HepG2 (cell line): Measurements from ENCODE around the gene IL1RAPL1. TPM values are rescaled to one million over a fixed set of nuclear protein-coding genes. Genes with fewer than 3 reads are reported as not detected.

ENCODE experiments used
- ATAC-seq: fragments of 200-7000 bp; cut with Tn5 transposase; 3 replicates; pipeline ENCODE4 v1.9.1; 2020; ENCODE audit warnings: mild to moderate bottlenecking, moderate library complexity
- BruUV-seq: library from RNA; stranded (reverse); fragments of 400-500 nt; replicated peaks from 2 replicates; lab custom pipeline; 2021; lab: Mats Ljungman, UMichigan
- CTCF ChIA-PET: fragments of 300-600 bp; formaldehyde crosslinking; extraction: SDS; loops from one replicate; lab custom pipeline; 2021; ENCODE audit warnings: low total read pairs, inconsistent platforms, low intra/inter-chr PET ratio; lab: Yijun Ruan, JAX
- POLR2A ChIA-PET: fragments of 350-600 bp; sonication (Branson Sonifier 250); formaldehyde crosslinking; loops from one replicate; lab custom pipeline; 2020; ENCODE audit warnings: antibody characterized with exemption, inconsistent platforms; lab: Yijun Ruan, JAX
- DNase-seq: peaks from one replicate; pipeline ENCODE4 v3.0.0-alpha.2; 2015; ENCODE audit warnings: low spot score
- FAIRE-seq: peaks from 3 replicates; lab custom pipeline; 2011; peaks lifted over from hg19 to GRCh38; lab: Jason Lieb, UNC
- H2AFZ ChIP-seq: one replicate; pipeline ENCODE4 v1.6.1; 2011; ENCODE audit warnings: low read length, inconsistent platforms
- H3K27ac ChIP-seq: fragments of 300-600 bp; 3 replicates; pipeline ENCODE4 v1.8.0; 2011; ENCODE audit warnings: mixed run types, mild to moderate bottlenecking, mixed read lengths, low read length, inconsistent platforms; ENCODE audit not compliant: insufficient read depth; ENCODE audit errors: extremely low read length
- H3K27me3 ChIP-seq, 2 experiments: fragments of 200-600 bp in 1 of 2; 2 replicates in 1 of 2; 3 replicates in 1 of 2; pipeline versions ENCODE4 v1.6.0 to v1.8.0; 2011; ENCODE audit warnings: low read length in 2 of 2, mild to moderate bottlenecking in 2 of 2, moderate library complexity in 2 of 2, inconsistent platforms in 1 of 2; ENCODE audit not compliant: insufficient read depth in 2 of 2, control insufficient read depth in 1 of 2
- H3K36me3 ChIP-seq, 2 experiments: fragments of 200-600 bp in 1 of 2; replicated peaks in 1 of 2; 2 replicates in 1 of 2; 3 replicates in 1 of 2; pipeline versions ENCODE4 v1.5.1 to v1.8.0; 2011; ENCODE audit warnings: low read length in 2 of 2, inconsistent platforms in 1 of 2; ENCODE audit not compliant: insufficient read depth in 2 of 2, control insufficient read depth in 1 of 2
- H3K4me1 ChIP-seq: 2 replicates; pipeline ENCODE4 v1.5.1; 2012; ENCODE audit warnings: low read length, inconsistent platforms; ENCODE audit not compliant: insufficient read depth
- H3K4me2 ChIP-seq: 2 replicates; pipeline ENCODE4 v1.6.0; 2011; ENCODE audit warnings: low read depth, low read length, inconsistent platforms
- H3K4me3 ChIP-seq, 3 experiments: fragments of 200-600 bp in 1 of 3; sonication (generic), shearing (Covaris generic) in 1 of 3; replicated peaks in 1 of 3; 2 replicates each; pipeline ENCODE4 v1.5.1; 2011 to 2016; ENCODE audit warnings: low read length in 3 of 3, inconsistent platforms in 2 of 3, low read depth in 2 of 3, mild to moderate bottlenecking in 2 of 3, control low read depth in 1 of 3, mixed read lengths in 1 of 3; ENCODE audit not compliant: insufficient read depth in 1 of 3
- H3K79me2 ChIP-seq: one replicate; pipeline ENCODE4 v1.6.1; 2011; ENCODE audit warnings: low read length, inconsistent platforms; ENCODE audit not compliant: insufficient read depth
- H3K9ac ChIP-seq: 2 replicates; pipeline ENCODE4 v1.6.0; 2011; ENCODE audit warnings: mild to moderate bottlenecking, low read depth, low read length, inconsistent platforms; ENCODE audit not compliant: insufficient read depth
- H3K9me3 ChIP-seq: 2 replicates; pipeline ENCODE4 v1.5.1; 2012; ENCODE audit warnings: mild to moderate bottlenecking, low read length
- H4K20me1 ChIP-seq: 2 replicates; pipeline ENCODE4 v1.6.0; 2011; ENCODE audit warnings: inconsistent platforms, mild to moderate bottlenecking, low read length, moderate library complexity; ENCODE audit not compliant: insufficient read depth
- ARNT ChIP-seq: fragments of 450-650 bp; IDR thresholded peaks from 2 replicates; pipeline ENCODE4 v1.6.1; 2017
- ASH2L ChIP-seq: fragments of 300-600, 200-600 bp; sonication (generic); IDR thresholded peaks from 2 replicates; pipeline ENCODE4 v1.7.0; 2017; ENCODE audit warnings: low read depth, mild to moderate bottlenecking, moderate library complexity, mixed read lengths, low read length; ENCODE audit not compliant: insufficient read length
- ERF ChIP-seq: IDR thresholded peaks from 2 replicates; pipeline ENCODE4 v1.6.1; 2018; ENCODE audit warnings: missing biosample characterization, missing genetic modification reagents
- IRX3 ChIP-seq: sonication (generic); formaldehyde crosslinking; IDR thresholded peaks from 2 replicates; pipeline ENCODE4 v1.8.1; 2023; ENCODE audit warnings: mild to moderate bottlenecking, low read depth, missing genetic modification reagents, borderline replicate concordance
- MXI1 ChIP-seq: IDR thresholded peaks from 3 replicates; pipeline ENCODE4 v1.6.1; 2012; ENCODE audit warnings: low read depth, low read length, inconsistent platforms, borderline replicate concordance
- SNAPC4 ChIP-seq: sonication (generic); formaldehyde crosslinking; IDR thresholded peaks from 2 replicates; pipeline ENCODE4 v1.4.0; 2020; ENCODE audit warnings: mild to moderate bottlenecking, missing genetic modification reagents
- ZNF329 ChIP-seq: sonication (generic); formaldehyde crosslinking; IDR thresholded peaks from 2 replicates; pipeline ENCODE4 v1.9.0; 2021; ENCODE audit warnings: low read depth, mild to moderate bottlenecking, missing genetic modification reagents
- ZNF724P ChIP-seq: sonication (generic); formaldehyde crosslinking; IDR thresholded peaks from 2 replicates; pipeline ENCODE4 v1.8.0; 2022; ENCODE audit warnings: missing genetic modification reagents, borderline replicate concordance
- ZNF768 ChIP-seq: sonication (generic); formaldehyde crosslinking; IDR thresholded peaks from 2 replicates; pipeline ENCODE4 v1.4.0; 2020; ENCODE audit warnings: missing genetic modification reagents
- ZNF792 ChIP-seq: IDR thresholded peaks from 2 replicates; pipeline ENCODE4 v1.6.1; 2016
- ZSCAN29 ChIP-seq: sonication (generic); formaldehyde crosslinking; conservative IDR thresholded peaks from 2 replicates; pipeline ENCODE4 v1.4.0; 2020; ENCODE audit warnings: mild to moderate bottlenecking, missing genetic modification reagents
- WGBS: methylation state at CpG from one replicate; pipeline ENCODE4 v1.1.6; 2017; ENCODE audit warnings: low lambda C conversion rate; 5-methylcytosine and 5-hydroxymethylcytosine counted together
- in situ Hi-C: cut with HindIII; loops from 2 replicates; pipeline ENCODE4 v1.10.0; 2017; ENCODE audit warnings: low pct_unique_long_range_greater_than_20kb; ENCODE audit not compliant: extremely low pct_ligation_motif_present
- intact Hi-C: fragments of 100-400 bp; cut with micrococcal nuclease; formaldehyde crosslinking; loops from one replicate; pipeline ENCODE4 v1.10.0; 2022; ENCODE audit not compliant: unreplicated experiment
- polyA plus RNA-seq, 8 experiments: library from polyadenylated mRNA; depleted of rRNA in 3 of 8; stranded (reverse) in 7 of 8; unstranded in 1 of 8; fragments of >200 nt; fragmentation: Illumina TruSeq in 4 of 8; extraction: Trizol in 4 of 8; gene quantifications; 2 replicates each; pipeline versions ENCODE4 v1.2.1 to v1.2.3, GENCODE V29; 2011 to 2016; ENCODE audit warnings: low read depth in 4 of 8, missing spikeins in 1 of 8, mixed read lengths in 1 of 8; ENCODE audit not compliant: insufficient read depth in 1 of 8
- total RNA-seq, 5 experiments: library from RNA; depleted of rRNA; stranded (reverse); fragments of >200 nt; fragmentation: Illumina TruSeq; extraction: Trizol; gene quantifications; 2 replicates each; pipeline ENCODE4 v1.2.3, GENCODE V29; 2016; ENCODE audit warnings: low read depth in 1 of 5
- TF ChIP-seq, protein P1 (sequence below): sonication (generic); formaldehyde crosslinking; IDR thresholded peaks from 2 replicates; pipeline ENCODE4 v1.5.1; 2020; ENCODE audit warnings: mild to moderate bottlenecking, missing genetic modification reagents, moderate library complexity

IL1RAPL1 gene
- total and polyA plus RNA-seq, 2 of the 13 experiments (the other 11 are each of a cell fraction or from before 2014, with no cell fraction given), result 0.04 TPM; not detected in 1

- WGBS, result 13% methylated on average over 1 of the region's 1 CpG
- no peaks in the 10 kb centered on the region for H3K79me2 ChIP-seq
- intact Hi-C loops, result no loop called here
- no peaks in the 10 kb centered on the region for H3K27me3 ChIP-seq
- H3K9me3 ChIP-seq, result no peaks in the 10 kb centered on the region
- no peak overlapping the region for H2AFZ ChIP-seq
- TF ChIP-seq ASH2L (no peak), MXI1 (no peak), ERF (CRISPR knock-in tag) (no peak), ARNT (no peak), ZNF792 (CRISPR knock-in tag) (no peak), IRX3 (no peak)
- TF ChIP-seq, protein P1, sequence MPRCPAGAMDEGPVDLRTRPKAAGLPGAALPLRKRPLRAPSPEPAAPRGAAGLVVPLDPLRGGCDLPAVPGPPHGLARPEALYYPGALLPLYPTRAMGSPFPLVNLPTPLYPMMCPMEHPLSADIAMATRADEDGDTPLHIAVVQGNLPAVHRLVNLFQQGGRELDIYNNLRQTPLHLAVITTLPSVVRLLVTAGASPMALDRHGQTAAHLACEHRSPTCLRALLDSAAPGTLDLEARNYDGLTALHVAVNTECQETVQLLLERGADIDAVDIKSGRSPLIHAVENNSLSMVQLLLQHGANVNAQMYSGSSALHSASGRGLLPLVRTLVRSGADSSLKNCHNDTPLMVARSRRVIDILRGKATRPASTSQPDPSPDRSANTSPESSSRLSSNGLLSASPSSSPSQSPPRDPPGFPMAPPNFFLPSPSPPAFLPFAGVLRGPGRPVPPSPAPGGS, result no peak
- no peak overlapping the region for H3K9ac ChIP-seq
- no peaks in the 10 kb centered on the region for H3K4me1 ChIP-seq
- FAIRE-seq (no peak), ATAC-seq (no peak), DNase-seq (no peak)
- ChIA-PET POLR2A (no interaction called here), CTCF (no interaction called here)
- H3K4me3 ChIP-seq, result no peak overlapping the region
- no peak overlapping the region for H3K27ac ChIP-seq
- in situ Hi-C loops, result no loop called here
- H3K36me3 ChIP-seq, result no peaks in the 10 kb centered on the region
- H3K4me2 ChIP-seq, result no peak overlapping the region
- BruUV-seq, result no TSS peak
- H4K20me1 ChIP-seq, result no peaks in the 10 kb centered on the region
Measured at GRCh38 chrX:29965634-29966033, 1378.4 kb downstream of the IL1RAPL1 start.

DNA sequence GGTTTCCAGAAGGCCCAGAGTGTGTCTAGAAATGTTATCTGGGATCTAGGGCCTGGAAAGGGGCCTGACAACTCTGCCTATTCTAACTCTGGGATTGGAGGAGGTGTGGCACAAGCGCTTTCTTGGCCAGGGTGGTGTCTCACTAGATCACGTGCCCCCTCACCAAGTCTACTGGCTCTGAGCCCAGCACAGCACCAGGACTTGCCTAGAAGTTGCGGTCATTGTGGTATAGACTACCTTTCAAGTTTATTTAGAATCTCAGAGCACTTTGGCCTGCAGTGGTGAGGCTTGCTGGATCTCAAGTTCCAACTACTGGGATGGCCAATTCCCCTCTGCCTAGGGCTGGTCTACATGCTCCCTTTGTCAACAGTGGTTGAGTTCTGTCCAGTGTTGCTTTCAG lies 1404.8 kb downstream of the IL1RAPL1 start:
- intact Hi-C loops, result no loop called here
- no peaks in the 10 kb centered on the region for H3K9me3 ChIP-seq
- DNase-seq (no peak), ATAC-seq (no peak), FAIRE-seq (no peak)
- no peaks in the 10 kb centered on the region for H3K36me3 ChIP-seq
- H3K27me3 ChIP-seq, result no peaks in the 10 kb centered on the region
- H3K4me2 ChIP-seq, result no peak overlapping the region
- BruUV-seq, result no TSS peak
- WGBS, result no CpG with 5 or more reads among the region's 3 CpGs
- no peak overlapping the region for H3K27ac ChIP-seq
- TF ChIP-seq ZNF329 (CRISPR knock-in tag) (no peak), ZNF768 (CRISPR knock-in tag) (no peak), ZSCAN29 (no peak), SNAPC4 (CRISPR knock-in tag) (no peak), ZNF724P (CRISPR knock-in tag) (no peak)
- H3K79me2 ChIP-seq, result no peaks in the 10 kb centered on the region
- no peaks in the 10 kb centered on the region for H3K4me1 ChIP-seq
- ChIA-PET POLR2A (no interaction called here), CTCF (no interaction called here)
- H2AFZ ChIP-seq, result no peak overlapping the region
- H3K9ac ChIP-seq, result no peak overlapping the region
- in situ Hi-C loops, result no loop called here
- no peak overlapping the region for H3K4me3 ChIP-seq
- H4K20me1 ChIP-seq, result no peaks in the 10 kb centered on the region
